Activated T-cell treated with anti-CD3 and anti-CD28 coated beads for 1 hour (primary cell): ENCODE results near the gene L3MBTL1.
"Not testable (repeated sequence)": the region's sequence is repeated elsewhere in the genome, so short reads cannot be mapped to it uniquely, and the experiment has no call there.

ENCODE experiments used
- DNase-seq: peaks from one replicate; pipeline ENCODE4 v3.0.0-alpha.2; 2020; ENCODE audit warnings: low read depth

The L3MBTL1 gene

DNA sequence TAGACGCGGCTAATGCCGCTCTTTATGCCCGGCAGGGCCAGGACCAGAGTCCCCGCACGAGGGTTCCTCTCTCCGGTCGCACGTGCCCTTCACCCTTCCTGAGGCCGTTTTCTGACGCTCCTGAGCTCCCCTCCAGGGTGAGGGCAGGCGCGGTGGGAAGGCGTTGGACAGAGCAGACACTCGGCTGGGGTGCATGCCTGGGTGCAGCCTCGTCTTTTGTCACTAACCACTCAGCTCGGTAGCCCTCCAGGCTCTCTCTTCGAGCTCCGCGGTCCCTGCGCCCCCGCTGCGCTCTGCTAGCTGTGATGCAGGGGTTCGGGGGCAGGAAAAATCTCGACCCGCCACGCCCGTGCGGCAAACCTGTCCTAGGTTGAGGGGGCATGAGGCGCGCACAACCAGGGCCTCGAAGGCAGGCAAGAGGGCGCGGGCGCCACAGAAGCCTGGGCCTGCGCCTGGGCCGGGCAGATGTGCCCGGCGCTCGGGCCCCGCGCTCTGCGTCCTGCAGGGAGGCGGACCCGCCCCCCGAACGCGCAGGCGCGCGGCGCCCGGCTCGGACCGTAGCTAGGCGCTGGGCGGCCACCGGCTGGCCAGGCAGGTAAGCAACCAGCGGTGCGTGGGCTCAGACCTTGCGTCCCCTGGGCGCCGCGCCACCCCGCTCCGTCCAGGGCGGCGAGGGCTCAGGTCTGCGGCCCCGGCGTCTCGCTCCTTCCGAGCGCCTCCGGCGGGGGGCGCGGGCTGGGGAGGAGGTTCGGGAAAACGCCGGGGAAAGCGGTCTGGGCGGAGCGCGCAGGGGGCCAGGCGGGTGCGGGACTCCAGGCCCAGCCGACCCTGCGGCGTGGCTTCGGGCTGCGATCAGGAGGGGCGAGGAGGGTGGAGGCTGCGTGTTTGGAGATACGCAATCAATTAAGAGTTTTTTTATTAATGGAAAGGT, at the start of gene L3MBTL1:
Gene L3MBTL1, plus strand, starts transcription at position 548 of the 931 bp plus-strand sequence. CDS start 5,807 bp downstream, outside the sequence.
- no peak for DNase-seq

GRCh38 chr20:43458422-43458924, 49.0 kb upstream of the L3MBTL1 start:
- no peak for DNase-seq

GRCh38 chr20:43459022-43459942, 48.2 kb upstream of the L3MBTL1 start:
- no peak for DNase-seq

GRCh38 chr20:43460172-43460829, 47.2 kb upstream of the L3MBTL1 start:
- no peak for DNase-seq

DNA sequence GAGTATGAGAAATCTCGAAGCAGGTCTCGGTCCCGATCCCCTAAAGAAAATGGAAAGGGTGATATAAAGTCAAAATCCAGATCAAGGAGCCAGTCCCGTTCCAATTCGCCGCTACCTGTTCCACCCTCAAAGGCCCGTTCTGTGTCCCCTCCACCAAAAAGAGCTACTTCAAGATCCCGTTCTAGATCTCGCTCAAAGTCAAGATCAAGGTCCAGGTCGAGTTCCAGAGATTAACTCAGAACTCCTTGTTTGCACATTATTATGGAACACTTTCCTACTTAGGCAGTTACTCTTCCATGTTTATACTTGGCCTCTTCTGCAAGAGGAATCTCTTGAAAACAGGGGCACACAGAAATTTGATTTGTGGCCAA, 46.7 kb upstream of the L3MBTL1 start:
- no peak for DNase-seq

DNA sequence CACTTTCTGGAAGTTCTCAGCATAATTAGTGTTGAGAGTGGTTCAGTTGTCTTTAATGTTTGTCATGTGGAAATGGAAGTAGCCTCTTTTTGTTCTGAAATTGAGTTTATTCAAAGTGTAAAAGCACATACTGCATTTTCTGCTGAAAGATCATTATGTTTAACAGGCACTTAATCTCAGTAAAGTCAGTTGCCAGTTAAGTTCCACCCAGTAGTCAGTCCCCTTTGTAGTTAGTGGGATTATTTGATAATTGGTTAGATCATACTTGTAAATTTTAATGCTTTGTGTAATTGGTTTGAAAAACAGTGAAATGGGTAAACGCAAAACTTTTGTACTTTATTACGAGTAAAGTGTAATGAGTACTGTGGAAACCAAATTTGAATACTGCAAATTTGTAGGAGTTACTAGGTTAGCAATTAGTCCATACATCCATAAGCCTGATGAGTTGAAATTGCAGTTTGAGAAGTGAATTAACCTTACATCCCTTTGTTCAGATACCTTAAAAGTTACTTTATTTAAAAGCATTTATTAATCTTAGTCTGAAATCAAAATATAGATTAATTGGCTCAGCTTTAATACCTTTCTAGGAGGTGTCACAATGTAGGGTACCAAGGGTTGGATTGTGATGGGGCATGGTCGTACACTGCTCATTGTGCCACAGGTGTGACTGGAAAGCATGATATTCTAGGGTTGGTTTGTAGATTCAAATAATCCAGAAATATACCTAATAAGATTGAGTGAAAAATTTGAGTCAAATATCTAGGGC, 45.4 kb upstream of the L3MBTL1 start:
- DNase-seq: no peak

GRCh38 chr20:43462660-43463526, 44.6 kb upstream of the L3MBTL1 start:
- no peak for DNase-seq

- no peak for DNase-seq
Observed at GRCh38 chr20:43463527-43464218, 43.8 kb upstream of the L3MBTL1 start.

DNA sequence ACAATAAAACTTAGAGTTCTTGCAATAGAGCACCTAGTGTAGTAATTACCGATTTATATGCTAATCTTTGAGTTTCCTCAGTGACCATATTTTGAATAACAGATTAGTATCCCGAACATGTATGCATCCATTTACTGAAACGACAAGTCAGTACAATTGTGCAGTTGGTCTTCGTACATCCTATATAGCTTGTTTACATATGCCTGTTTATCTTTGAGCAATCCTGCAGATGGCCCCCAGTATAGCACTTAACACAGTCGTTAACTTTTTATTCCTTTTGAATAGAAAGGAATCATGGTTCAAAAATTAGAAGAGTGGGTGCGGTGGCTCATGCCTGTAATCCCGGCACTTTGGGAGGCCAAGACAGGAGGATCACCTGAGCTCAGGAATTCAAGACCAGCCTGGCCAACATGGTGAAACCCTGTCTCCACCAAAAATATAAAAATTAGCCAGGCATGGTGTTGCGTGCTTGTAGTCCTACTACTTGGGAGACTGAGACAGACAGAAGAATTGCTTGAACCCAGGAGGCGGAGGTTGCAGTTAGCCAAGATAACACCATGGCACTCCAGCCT, 43.2 kb upstream of the L3MBTL1 start:
- no peak for DNase-seq

DNA sequence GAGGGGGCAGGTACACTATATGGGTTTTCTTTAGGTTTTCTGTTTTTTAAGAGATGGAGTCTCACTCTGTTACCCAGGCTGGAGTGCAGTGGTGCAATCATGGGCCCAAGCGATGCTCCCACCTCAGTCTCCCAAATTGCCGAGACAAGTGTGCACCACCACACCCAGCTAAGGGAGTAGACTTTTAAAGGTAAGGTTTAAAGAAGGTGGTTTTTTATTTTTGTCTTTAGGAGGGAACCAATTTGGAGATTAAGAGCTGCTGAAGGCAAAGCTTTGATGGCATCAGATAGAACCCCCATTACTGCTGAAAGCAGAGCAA, 41.9 kb upstream of the L3MBTL1 start:
- no peak for DNase-seq

DNA sequence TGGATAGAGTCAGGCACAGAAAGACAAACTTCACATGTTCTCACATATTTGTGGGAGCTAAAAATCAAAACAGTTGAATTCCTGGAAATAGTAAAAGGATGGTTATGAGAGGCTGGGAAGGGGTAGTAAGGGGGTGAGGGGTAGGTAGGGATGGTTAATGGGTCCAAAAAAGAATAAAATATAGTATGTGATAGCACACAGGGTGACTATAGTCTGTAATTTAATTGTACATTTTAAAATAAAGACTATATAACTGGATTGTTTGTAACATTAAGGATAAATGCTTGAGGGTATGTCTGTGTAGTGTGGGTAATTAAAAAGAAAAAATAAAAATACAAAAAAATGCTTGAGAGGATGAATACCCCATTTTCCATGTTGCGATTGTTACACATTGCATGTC, 39.9 kb upstream of the L3MBTL1 start:
- DNase-seq: no peak

- no peak for DNase-seq
Observed at GRCh38 chr20:43472671-43473380, 34.7 kb upstream of the L3MBTL1 start.

DNA sequence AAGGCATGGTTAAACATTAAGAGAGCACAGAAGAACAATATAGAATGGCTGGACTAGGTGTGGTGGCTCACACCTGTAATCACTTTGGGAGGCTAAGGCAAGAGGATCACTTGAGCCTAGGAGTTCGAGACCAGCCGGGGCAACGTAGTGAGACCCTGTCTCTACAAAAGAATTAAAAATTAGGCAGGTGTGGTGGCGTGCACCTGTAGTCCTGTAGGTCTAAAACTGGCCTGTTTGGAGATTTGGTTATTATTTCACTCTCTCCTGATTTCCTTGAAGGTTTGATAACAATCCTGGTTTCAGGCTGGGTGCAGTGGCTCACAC, 34.2 kb upstream of the L3MBTL1 start:
- no peak for DNase-seq

DNA sequence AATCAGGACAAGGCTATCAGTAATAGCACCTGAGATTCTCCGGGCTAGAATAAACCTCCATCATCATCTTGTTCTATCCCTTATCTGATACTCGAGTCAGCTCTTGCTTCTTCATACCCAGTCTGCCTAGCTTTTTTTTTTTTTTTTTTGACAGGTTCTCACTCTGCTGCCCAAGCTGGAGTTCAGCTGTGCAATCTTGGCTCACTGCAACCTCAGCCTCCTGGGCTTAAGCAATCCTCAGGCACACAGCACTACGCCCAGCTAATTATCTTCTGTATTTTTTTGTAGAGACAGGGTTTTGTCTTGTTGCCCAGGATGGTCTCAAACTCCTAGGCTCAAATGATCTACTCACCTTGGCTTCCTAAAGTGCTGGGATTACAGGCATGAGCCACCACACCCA, 30.3 kb upstream of the L3MBTL1 start:
- DNase-seq: no peak

GRCh38 chr20:43477619-43478018, 29.9 kb upstream of the L3MBTL1 start:
- no peak for DNase-seq

GRCh38 chr20:43490038-43490437, 17.5 kb upstream of the L3MBTL1 start:
- DNase-seq: no peak

GRCh38 chr20:43492101-43492500, 15.4 kb upstream of the L3MBTL1 start:
- DNase-seq: no peak

DNA sequence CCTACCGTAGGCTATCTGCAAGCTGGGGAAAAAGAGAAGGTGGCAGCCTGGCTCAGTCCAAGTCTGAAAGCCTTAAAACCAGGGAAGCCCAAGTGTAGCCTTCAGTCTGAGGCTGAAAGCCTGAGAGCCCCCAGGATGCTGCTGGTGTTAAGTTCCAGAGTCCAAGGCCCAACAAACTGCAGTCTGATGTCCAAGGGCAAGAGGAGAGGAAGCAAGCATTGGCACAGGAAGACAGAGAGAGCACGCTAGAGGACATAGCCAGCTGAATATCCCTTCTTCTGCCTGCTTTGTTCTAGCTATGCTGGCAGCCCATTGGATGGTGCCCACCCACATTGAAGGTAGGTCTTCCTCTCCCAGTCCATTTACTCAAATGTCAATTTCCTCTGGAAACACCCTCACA, 12.1 kb upstream of the L3MBTL1 start:
- no peak for DNase-seq

DNA sequence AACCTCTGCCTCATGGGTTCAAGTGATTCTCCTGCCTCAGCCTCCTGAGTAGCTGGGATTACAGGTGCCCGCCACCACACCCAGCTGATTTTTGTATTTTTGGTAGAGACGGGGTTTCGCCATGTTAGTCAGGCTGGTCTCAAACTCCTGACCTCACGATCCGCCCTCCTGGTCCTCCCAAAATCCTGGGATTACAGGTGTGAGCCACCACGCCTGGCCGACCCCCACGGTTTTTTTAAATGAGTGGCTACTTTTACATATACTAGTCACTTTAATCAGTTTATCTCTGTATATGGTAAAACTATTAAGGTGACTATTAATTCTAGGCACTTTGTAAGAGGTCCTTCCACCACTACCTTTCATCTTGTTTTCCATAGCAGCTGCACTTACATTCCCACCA, 5.5 kb upstream of the L3MBTL1 start:
- not testable (repeated sequence) for DNase-seq
